MCF 10A (cell line): ENCODE data around the gene KDM4C. TPM values are rescaled to one million over a fixed set of nuclear protein-coding genes. Genes with fewer than 3 reads are reported as not detected.
A peak's percentile ranks its signal among the peaks of the same experiment; 100 is the strongest.

Experiments used
- BruUV-seq: library from RNA; stranded (reverse); fragments of 400-500 nt; replicated peaks from 2 replicates; lab custom pipeline; 2021; lab: Mats Ljungman, UMichigan
- CTCF ChIA-PET: fragments of 300-600 bp; sonication (Branson Sonifier 250); formaldehyde crosslinking; extraction: SDS; loops from one replicate; lab custom pipeline; 2021; ENCODE audit warnings: antibody characterized with exemption, inconsistent platforms; lab: Yijun Ruan, JAX
- POLR2A ChIA-PET: fragments of 300-600, 350-650 bp; sonication (Branson Sonifier 250); formaldehyde crosslinking; extraction: SDS; loops from one replicate; lab custom pipeline; 2020; ENCODE audit warnings: antibody characterized with exemption, inconsistent platforms; lab: Yijun Ruan, JAX
- DNase-seq: peaks from one replicate; pipeline ENCODE4 v3.0.0-alpha.2; 2018; ENCODE audit not compliant: unreplicated experiment
- H3K27ac Mint-ChIP-seq: one replicate; pipeline ENCODE4 v1.8.0; 2022; ENCODE audit warnings: mild to moderate bottlenecking, low read depth, mixed read lengths; ENCODE audit not compliant: unreplicated experiment
- H3K27me3 Mint-ChIP-seq: one replicate; pipeline ENCODE4 v1.8.0; 2022; ENCODE audit warnings: mixed read lengths; ENCODE audit not compliant: insufficient read depth, unreplicated experiment
- H3K36me3 Mint-ChIP-seq: one replicate; pipeline ENCODE4 v1.8.0; 2022; ENCODE audit warnings: mild to moderate bottlenecking, moderate library complexity, mixed read lengths; ENCODE audit not compliant: insufficient read depth, unreplicated experiment
- H3K4me1 Mint-ChIP-seq: one replicate; pipeline ENCODE4 v1.8.0; 2022; ENCODE audit warnings: mixed read lengths; ENCODE audit not compliant: insufficient read depth, unreplicated experiment
- H3K4me3 Mint-ChIP-seq: one replicate; pipeline ENCODE4 v1.8.0; 2022; ENCODE audit warnings: mild to moderate bottlenecking, moderate library complexity, mixed read lengths; ENCODE audit not compliant: unreplicated experiment
- H3K9me3 Mint-ChIP-seq: one replicate; pipeline ENCODE4 v1.8.0; 2022; ENCODE audit warnings: mixed read lengths; ENCODE audit not compliant: unreplicated experiment
- CTCF ChIP-seq: fragments of 200-600 bp; IDR thresholded peaks from one replicate; pipeline ENCODE4 v1.8.0; 2022; ENCODE audit warnings: antibody characterized with exemption, mild to moderate bottlenecking; ENCODE audit not compliant: unreplicated experiment
- intact Hi-C: fragments of 100-400 bp; cut with micrococcal nuclease; formaldehyde crosslinking; loops from 2 replicates; pipeline ENCODE4 v1.14.1; 2022
- total RNA-seq: library from RNA; stranded (reverse); gene quantifications from 2 replicates; pipeline ENCODE4 v1.2.3, GENCODE V29; 2022

The KDM4C gene
- total RNA-seq, 1 experiment from 2014 or later, result 29.5 TPM

- intact Hi-C loops, result no loop called here
- ChIA-PET POLR2A (no interaction called here), CTCF (no interaction called here)
- TF ChIP-seq CTCF, result no peak
- peaks cover 11% of the 10 kb centered on the region for H3K4me1 Mint-ChIP-seq
- H3K9me3 Mint-ChIP-seq, result no peaks in the 10 kb centered on the region
- no peak overlapping the region for H3K4me3 Mint-ChIP-seq
- no peak overlapping the region for H3K27ac Mint-ChIP-seq
- H3K27me3 Mint-ChIP-seq, result no peaks in the 10 kb centered on the region
- no TSS peak for BruUV-seq
- DNase-seq, result peak; percentile 51
- H3K36me3 Mint-ChIP-seq, result peaks cover 5% of the 10 kb centered on the region
Observed at GRCh38 chr9:6902423-6902822, 144.7 kb downstream of the KDM4C start.

- CTCF ChIA-PET, result interaction anchor here (0.6 to 0.8 kb wide), 3 partner anchors 14 to 124 kb away, joined by 3 to 5 read pairs (median 4); no protein-coding TSS in a partner anchor
- Mint-ChIP-seq H3K4me1 (peaks cover 11% of the 10 kb centered on the region), H3K4me3 (no peak overlapping the region), H3K27ac (no peak overlapping the region), H3K9me3 (no peaks in the 10 kb centered on the region), H3K36me3 (no peaks in the 10 kb centered on the region), H3K27me3 (no peaks in the 10 kb centered on the region)
- DNase-seq, result no peak
- no peak for TF ChIP-seq CTCF
- intact Hi-C loops, result no loop called here
- POLR2A ChIA-PET, result no interaction called here
- no TSS peak for BruUV-seq
Observed at GRCh38 chr9:6904371-6904770, 146.6 kb downstream of the KDM4C start.

- BruUV-seq, result no TSS peak
- Mint-ChIP-seq H3K27me3 (no peaks in the 10 kb centered on the region), H3K27ac (no peak overlapping the region), H3K9me3 (no peaks in the 10 kb centered on the region), H3K36me3 (no peaks in the 10 kb centered on the region), H3K4me1 (peaks cover 11% of the 10 kb centered on the region), H3K4me3 (no peak overlapping the region)
- ChIA-PET CTCF (interaction anchor here (1.3 kb wide), 1 partner anchor 147 kb away, joined by 3 read pairs; no protein-coding TSS in a partner anchor), POLR2A (no interaction called here)
- DNase-seq, result no peak
- intact Hi-C loops, result no loop called here
- TF ChIP-seq CTCF, result no peak
Observed at GRCh38 chr9:6905850-6906375, 148.1 kb downstream of the KDM4C start.

GRCh38 chr9:6907772-6908381 is 150.1 kb downstream of the KDM4C start:
- no peaks in the 10 kb centered on the region for H3K36me3 Mint-ChIP-seq
- no peaks in the 10 kb centered on the region for H3K27me3 Mint-ChIP-seq
- peak; percentile 52 for DNase-seq
- intact Hi-C loops, result loop anchor here (1.0 kb wide), 1 partner anchor 144 kb away; no protein-coding TSS in a partner anchor
- no peaks in the 10 kb centered on the region for H3K4me1 Mint-ChIP-seq
- H3K27ac Mint-ChIP-seq, result no peak overlapping the region
- ChIA-PET POLR2A (no interaction called here), CTCF (interaction anchor here (0.7 to 1.7 kb wide), 5 partner anchors 11 to 281 kb away, joined by 3 to 7 read pairs (median 4); no protein-coding TSS in a partner anchor)
- no TSS peak for BruUV-seq
- TF ChIP-seq CTCF, result peak; percentile 62
- no peaks in the 10 kb centered on the region for H3K9me3 Mint-ChIP-seq
- no peak overlapping the region for H3K4me3 Mint-ChIP-seq
